Activated CD4-positive, alpha-beta T cell treated with anti-CD3 and anti-CD28 coated beads for 1 hour (primary cell): ENCODE data around the gene CWC27.
"Not testable (repeated sequence)": the region's sequence is repeated elsewhere in the genome, so short reads cannot be mapped to it uniquely, and the experiment has no call there.

ENCODE experiments used
- DNase-seq: peaks from one replicate; pipeline ENCODE4 v3.0.0-alpha.2; 2020

The CWC27 gene

DNA sequence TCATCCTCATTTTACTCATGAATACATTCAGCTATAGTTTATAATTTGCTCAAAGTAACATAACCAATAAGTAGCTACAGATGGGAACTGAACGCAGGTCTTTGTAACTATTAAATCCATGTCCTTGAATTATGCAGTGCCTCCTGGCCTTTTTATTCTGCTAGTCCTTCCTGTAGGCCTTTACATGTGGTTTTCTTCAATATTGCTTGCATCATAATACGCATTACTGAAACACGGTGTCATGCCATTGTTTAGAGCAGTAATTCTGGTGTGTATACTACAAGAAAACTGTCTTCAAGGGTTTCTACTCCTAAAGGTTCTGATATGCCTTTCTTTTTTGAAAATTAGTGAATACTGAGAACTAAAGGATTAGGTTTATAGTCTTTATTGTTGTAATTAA, 20.7 kb downstream of the CWC27 start:
- no peak for DNase-seq

DNA sequence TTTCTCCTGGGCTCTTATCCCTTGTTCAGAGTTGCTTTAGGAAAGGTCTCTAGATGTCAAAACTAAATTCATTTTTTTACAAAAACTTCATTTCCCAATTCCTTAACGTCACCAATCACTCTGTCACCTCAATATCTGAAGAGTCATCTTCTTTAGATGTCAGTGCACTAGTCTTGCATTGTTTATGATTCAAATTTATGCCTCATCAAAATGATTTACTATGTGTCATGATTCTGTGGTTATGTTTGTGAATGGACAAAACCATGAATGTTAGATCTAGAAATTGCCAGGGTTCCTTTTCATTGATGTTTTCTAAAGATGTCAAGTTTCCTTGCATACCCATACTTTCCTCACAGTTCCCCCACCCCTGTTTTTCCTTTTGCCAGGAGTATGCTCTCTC, 21.5 kb downstream of the CWC27 start:
- DNase-seq, result no peak

DNA sequence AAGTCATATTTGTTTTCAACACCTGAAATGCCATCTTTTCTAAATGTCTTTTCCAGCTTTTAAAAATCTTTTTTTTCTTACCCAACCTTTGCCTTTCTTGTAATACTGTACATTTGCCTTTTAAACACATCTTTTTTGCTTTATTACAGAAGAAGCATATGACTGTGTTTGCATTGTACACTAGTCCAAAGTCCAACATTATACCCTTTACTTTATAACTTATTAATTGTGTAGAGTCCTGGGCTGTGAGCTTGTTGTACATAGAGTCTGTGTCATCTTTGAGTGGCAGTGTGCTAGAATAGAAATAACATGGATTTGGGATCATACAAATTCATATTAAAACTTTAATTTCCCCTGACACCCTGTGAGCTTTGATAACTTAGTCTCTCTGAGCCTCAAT, 23.7 kb downstream of the CWC27 start:
- DNase-seq, result no peak

DNA sequence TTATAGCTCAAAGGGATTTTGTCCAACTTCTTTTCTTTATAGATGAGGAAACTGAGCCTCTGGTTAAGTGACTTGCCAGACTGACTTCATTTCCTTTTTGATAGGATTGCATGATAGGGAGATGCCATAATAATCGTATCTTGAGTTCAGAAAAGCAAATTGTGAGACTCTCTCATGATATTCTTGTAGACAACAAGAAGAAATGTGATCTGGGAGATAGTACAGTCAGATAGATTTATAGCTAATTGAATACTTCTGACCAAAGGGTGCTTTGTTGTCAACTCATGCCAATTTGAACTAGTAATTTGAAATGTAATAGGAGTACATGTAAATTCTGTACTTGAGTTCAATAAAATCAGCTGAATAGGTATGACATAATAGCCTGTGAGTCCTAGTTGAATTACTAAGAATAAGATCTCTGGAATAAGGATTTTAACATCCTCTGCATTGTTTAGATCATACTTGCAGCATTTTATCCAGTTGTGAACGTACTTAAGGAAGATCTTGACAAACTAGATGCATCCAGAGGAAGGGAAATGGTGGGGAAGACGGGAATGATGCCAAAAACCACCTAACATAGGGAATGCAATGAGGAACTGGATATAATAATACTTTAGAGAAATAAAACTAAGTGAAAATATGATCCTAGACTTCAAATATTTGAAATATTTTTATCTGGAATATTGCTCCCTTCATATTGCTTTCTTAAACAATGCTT, 25.5 kb downstream of the CWC27 start:
- no peak for DNase-seq

DNA sequence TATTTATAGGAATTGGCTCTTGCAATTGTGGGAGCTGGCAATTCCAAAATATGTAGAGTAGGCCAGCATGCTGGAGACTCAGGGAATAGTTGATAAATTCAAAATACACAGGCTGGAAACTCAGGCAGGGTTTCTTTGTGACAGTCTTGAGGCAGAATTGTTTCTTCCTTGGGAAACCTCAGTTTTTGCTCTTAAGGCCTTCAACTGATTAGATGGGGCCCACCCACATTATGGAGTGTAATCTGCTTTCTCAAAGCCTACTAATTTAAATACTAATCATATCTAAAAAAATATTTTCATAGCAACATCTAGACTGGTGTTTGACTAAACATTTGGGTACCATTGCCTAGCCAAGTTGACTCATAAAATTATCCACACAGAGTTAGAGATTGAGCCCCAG, 27.6 kb downstream of the CWC27 start:
- DNase-seq, result no peak

DNA sequence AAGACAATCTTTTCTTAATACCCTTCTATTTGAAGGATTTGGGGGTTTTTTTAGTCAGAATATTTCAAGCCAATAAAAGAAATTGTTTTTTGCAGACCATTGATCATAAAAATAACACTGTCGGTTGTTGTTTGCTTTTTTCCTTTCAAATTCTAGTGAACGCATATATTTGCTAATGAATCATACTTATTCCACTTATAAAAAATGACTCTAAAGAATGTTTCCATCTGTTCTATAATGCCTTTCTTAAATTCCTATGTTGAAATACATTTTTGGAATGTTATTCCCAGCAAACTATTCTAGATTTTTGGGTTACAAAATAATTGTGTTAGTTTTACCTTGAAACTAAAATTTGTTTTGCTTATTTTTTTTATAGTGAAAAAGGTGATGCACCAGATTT, 32.2 kb downstream of the CWC27 start:
- no peak for DNase-seq

DNA sequence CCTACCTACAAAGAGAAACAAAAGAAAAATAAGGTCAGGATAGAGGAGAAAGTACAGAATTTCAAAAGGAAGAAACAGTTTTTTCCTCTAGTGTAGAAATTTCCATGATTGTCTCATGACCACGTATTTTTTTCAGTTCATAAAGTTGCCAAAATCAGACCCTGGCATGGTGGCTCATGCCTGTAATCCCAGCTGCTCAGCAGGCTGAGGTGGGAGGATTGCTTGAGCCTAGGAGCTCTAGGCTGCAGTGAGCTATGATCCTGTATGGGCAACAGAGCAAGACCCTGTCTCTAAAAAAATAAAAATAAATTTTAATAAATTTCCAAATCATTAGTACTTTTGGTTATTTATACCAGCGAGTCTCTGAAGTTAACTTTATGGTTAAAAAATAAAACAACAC, 37.8 kb downstream of the CWC27 start:
- DNase-seq, result no peak

DNA sequence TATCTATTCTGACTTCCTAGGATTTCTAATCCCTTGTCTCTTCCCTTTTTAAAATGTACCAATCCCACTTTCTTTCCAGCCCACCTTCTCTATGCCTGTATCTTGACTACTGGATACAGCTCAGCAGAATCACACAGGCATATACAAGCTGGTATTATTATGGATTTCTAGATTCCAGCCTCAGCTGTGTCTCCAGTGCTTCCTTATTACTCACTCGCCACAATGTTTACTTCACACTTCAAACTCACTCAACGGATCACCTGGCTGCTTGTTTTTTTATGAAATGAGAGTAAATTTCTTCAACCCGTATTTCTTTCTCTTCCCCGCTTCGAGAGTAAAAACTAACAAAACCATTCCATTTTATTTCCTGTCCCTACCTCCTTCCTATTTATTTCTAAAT, 38.8 kb downstream of the CWC27 start:
- DNase-seq, result no peak

DNA sequence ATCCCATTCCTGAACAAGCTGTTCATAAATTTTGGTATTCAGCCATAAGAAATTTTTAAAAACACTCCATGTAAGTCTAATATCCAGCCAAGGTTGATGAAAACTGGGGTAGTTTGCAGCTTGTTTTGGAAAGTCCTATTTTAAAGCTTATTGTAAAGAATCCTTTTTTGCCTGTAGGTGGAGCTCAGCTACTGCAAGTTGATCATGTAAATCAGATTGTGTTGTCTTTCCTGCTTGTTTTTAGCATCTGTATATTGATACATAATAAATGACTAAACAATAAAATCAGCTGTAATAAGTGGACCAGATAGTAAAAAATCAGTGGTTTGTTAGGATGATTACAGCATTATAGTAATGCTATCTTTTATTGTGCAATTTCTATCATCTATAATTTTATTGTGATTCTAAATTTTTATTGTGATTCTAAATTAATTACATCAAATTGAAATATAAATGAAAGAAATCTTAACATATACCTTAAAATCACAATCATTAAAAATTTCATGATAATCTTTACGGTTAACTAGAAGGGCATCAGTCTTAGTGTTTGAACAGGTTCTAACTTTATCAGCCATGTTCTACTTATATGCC, 42.4 kb downstream of the CWC27 start:
- no peak for DNase-seq

DNA sequence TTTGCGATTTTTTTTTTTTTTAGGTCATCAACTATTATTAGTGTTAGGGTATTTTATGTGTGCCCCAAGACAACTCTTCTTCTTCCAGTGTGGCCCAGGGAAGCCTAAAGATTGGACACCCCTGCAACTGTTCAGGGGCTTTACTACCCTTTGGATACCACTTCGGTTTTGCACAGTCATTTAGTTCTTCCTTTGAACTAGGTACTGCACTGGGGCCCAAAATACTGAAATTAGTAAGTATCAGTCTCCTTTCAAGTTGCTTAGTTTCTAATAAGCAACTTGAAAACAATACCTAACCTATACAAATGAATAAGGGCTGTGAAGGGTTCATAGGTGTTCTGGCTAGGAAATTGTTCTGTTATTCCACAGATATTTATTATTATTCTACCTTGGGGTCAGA, 45.3 kb downstream of the CWC27 start:
- no peak for DNase-seq

DNA sequence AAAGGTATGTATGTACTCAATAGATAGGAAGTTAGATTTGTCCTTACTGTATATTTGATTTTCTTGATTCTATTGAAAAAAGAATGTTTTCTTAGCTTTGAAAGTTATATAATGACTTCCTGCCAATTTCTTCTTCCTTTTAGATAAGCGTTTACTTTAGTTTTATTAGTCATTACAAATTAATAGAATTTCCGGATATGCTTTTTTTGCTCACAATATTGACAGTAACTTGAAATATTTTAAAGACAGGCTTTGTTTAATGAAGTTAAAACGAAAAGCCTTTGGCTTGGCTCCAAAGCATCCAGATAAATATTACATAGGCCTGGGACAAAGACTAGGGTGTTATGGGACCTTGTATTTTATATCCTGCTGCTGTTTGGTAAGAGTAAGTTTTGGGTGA, 49.5 kb downstream of the CWC27 start:
- DNase-seq, result no peak

DNA sequence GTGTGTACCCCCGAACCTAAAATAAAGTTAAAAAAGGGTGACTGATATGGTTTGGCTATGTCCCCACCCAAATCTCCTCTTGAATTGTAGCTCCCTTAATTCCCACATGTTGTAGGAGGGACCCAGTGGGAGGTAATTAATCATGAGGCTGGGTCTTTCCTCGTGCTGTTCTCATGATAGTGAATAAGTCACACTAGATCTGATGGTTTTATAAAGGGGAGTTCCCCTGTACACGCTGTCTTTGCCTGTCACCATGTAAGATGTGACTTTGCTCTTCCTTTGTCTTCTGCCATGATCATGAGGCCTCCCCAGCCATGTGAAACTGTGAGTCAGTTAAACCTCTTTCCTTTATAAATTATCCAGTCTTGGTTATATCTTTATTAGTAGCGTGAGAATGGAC, 50.6 kb downstream of the CWC27 start:
- DNase-seq, result not testable (repeated sequence)

DNA sequence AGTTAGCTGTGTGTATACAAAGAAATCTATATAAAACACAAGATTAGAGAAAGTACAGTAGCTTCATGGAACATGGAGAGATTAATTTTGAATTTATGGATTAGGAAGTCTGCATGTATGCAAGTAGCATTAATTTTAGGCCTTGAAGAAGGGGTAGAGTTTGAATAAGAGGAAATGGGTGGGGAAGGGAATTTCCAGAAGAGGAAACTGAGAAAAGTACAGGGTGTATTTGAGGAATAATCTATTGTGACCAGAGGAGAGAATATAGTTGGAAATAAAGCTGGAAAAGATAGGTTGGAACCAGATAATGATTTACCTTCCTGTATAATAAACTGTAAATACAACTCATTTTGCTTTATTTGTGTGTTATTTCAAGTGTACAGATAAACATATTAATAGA, 53.6 kb downstream of the CWC27 start:
- no peak for DNase-seq

DNA sequence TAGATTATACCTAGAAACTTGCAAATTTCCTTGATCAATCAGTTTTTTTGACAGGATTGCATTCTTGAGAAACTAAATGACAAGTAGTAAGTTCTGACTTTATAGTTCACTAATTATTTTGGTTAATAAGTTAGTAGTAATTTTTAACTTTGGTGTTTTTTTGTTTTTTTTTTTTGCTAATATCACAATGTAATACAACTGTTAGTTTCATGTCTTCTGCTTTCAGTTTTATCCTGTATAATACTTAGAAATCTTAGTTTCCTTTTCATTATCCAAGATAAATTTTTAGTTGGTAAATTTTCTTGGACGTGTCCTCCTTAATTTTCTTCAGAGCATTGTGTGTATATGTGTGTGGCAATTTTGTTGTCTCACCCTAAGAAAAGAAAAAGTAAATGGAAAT, 57.8 kb downstream of the CWC27 start:
- no peak for DNase-seq

DNA sequence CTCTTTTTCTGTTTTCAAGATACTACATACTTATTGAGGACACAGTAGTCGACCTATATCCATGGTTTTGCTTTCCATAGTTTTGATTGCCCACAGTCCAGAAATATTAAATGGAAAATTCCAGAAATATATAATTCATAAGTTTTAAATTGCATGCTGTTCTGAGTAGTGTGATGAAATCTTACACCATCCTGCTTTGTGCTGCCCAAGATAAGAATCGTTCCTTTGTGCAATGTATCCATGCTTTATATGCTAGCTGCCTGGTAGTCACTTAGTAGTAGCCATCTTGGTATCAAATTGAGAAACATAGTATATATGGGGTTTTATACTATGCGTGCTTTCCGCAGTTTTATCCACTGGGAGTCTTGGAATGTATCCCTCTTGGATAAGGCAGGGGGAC, 59.0 kb downstream of the CWC27 start:
- DNase-seq, result no peak

DNA sequence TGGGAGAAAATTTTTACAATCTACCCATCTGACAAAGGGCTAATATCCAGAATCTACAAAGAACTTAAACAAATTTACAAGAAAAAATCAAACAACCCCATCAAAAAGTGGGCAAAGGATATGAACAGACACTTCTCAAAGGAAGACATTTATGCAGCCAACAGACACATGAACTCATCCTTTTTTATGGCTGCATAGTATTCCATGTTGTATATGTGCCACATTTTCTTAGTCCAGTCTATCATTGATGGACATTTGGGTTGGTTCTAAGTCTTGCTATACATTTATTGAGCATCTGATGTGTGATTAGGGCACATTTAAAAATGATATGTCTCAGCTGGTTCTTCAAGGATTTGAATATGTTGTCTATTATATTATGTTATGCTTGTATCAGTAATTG, 61.9 kb downstream of the CWC27 start:
- not testable (repeated sequence) for DNase-seq

DNA sequence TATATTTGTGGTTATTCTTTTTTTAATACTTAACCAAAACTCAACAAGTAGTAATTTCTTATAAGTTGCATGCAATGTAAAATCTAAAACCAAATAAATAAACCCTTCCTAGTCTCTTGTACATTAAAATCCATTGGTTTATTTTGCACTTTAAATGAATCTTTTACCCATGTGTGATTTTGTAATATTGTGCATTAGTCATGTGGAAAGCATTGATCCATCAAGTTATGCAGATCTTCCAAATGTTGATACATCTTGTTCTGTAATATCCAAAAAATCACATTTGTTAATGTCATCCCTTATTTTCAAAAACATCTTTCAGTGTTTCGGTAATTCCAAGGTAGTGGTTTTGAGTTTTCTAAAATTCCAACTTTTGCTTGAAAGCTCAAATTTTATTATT, 63.3 kb downstream of the CWC27 start:
- no peak for DNase-seq

DNA sequence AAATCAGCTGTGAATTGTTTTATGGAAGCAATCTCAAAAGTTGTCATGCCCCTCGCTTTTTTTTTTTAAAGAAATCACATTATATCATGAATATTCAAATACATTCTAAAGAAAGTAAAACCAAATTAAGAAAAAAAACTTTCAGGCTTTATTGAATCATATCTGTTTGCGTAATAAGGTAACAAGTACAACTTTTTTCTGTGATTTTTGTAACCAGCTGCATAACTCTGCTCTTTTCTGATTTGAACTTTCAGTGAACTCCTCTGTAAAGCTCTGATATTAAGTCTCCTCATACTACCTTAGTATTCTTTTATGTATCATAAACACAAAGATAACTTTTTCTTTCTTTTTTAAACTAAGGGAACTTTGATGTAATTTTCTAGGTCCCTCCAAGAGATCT, 65.3 kb downstream of the CWC27 start:
- DNase-seq, result no peak

DNA sequence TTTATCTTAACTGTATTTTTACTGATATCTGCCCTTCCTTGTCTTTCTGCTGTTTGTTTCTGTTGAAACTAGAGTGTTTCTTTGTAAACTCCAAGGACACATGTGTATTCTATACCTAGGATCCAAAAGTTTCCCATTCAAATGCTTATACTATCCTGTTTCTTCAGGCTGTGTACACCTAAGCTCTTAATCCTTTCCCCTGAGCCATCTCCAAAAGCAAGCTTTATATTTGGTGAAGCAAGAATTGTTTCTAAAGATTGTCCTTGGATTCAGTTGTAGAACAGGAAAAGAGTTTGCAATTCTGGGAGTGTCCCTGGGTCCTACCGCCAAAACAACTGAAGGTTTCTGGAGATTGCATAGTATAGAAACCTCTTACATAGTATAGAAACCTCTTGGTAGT, 65.9 kb downstream of the CWC27 start:
- DNase-seq, result no peak

DNA sequence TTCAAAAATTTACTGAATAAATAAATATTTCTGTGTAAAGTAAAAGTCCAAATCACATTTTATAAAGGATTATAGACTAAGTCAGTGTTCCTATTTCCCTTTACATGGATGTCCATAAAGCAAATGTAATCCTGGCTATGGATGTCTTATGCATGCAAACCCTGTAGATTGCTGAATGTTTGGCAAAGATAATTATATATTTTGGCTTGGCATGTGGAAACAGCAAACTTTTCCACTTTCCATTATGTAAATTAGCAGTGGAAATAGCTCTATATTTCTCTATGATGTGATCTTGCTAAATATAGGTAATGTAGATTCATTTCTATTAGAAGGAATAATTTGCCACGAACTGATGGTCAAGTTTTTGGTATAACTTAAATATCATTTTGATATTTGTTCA, 66.5 kb downstream of the CWC27 start:
- DNase-seq, result no peak

DNA sequence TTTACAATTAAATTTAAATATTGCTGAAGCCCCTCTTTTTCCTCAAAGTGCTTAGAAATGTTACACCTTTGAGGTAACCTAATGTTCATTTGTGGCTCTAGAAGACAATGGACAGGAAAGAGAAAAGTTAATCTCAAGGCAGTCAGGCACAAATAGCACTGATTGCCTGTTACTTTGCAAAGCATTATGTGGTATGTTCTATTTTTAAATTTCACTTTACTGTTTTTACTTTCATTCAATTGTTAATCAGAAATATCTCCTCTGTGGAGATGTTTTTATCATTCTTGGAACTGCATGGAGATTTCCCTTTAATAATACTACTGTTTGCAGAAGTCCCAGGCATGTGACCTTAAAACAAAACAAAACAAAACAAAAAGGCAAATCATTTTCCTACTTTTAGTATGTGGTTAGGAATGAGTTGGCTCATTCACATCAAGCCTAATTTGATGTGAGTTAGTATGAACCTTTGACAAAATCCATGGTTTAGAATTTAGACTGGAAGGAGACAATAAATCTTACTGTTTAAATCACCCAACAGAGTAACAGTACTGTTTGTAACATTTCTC, 67.5 kb downstream of the CWC27 start:
- DNase-seq, result no peak

DNA sequence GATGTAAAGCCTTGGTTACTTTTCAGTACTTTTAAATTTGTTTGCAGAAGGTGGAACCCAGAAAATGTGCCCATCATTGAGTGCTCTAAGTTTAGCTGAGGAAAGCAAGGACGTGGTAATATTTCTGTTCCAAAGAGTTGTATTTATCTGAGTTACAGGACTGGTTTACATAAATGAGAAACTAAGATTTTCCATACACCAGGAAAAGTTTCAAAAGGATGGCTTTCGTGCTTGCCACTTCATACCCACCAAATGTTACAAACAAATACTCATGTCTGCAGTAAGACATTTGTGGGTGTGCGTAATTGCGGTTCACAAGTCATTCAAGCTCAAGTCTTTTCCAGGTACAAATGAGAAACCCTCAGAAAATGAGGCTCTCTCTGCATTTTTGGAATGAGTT, 68.1 kb downstream of the CWC27 start:
- DNase-seq, result no peak

DNA sequence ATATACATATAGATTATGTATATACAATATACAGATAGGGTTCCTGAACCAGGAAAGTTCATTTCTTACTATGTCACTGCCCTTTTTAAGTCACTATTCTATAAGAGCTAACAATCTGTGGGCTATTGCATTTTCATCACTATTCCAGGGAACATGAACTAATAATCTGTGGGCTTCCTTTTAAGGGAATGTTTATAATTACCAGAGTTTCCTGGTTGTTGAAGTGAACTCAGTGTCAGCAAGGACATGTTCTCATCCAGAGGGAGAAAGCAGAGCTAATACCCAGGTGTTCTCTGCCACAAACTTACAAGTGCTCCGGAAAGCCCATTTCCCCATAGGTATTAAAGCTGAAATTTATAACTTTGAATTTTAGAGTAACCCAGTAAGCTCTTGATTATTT, 69.6 kb downstream of the CWC27 start:
- DNase-seq, result no peak

DNA sequence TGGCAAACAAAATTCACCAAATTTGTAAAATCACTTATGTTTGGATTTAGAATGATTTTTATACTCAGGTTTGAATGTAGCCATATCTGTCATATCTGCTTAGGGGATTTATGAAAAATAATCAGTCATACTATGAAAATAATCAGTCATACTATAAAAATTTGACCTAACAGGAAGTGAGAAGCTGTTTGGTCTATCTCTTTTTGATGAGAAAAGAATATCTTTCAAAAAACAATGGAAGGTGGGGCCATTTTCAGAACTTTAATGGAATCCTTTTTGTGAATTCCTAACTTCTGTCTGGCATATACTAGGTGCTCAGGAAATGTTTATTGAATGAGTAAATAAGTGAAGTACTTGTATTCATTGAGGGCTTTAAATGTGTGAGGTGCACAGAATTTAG, 70.1 kb downstream of the CWC27 start:
- no peak for DNase-seq

DNA sequence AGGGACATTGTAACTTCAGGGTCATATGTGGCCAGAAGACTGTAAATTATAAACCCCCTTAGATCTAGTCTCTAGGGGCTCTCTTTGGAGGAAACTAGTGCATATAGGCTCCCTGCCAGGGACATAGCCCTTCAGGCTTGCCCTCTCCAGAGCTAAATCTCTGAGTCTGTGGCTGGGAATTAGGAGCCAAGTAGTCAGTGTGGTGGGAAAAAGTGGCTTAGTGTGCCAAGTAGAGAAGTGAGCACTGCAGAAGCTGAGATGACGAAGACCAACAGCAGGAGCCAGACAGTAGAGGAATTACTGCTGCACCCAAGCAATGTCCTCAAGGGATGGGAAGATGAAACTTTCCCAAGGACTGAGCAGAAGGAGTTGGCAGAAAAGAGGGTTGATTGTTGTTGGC, 71.2 kb downstream of the CWC27 start:
- DNase-seq, result no peak
